ENCODE results near the gene OPA1. TPM values are rescaled to one million over a fixed set of nuclear protein-coding genes. Genes with fewer than 3 reads are reported as not detected.

Gene OPA1
- total RNA-seq, 2 experiments from 2014 or later = 43.2 to 57.3 TPM

DNA sequence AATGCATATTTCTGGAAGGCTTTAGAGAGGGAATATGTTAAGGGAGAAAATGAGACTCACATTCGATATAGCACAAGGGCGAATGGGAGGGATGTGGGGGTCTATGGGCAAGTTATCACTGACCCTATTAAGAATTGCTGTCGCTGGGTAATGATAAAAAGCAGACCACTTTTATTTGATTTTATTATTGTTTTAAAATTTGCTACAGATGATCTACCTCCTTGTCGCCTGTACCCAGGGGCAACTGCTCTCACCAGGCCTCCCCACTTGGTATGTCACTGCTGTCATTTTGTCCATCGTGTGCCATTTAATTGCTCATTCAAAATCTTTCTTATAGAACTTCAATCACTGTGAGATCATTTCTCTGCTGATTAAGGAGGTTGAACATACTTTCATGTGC, 153.8 kb downstream of the OPA1 start:
- ChIA-PET CTCF (ENCODE audit: unreplicated experiment) (no interaction called here), POLR2A (no interaction called here)
- no peak overlapping the region for H3K4me3 ChIP-seq (ENCODE audit: low read depth, low read length, poor library complexity, severe bottlenecking)
- no TSS peak for BruUV-seq (replicated peaks)
- H3K27ac ChIP-seq (ENCODE audit: low read depth, low read length, poor library complexity, severe bottlenecking) = no peak overlapping the region
- H3K9me2 ChIP-seq (ENCODE audit: insufficient read depth, low read length) = no peaks in the 10 kb centered on the region
- no peak for DNase-seq (ENCODE audit: low spot score)
- no peak for TF ChIP-seq EZH2phosphoT487 (IDR thresholded peaks at IDR 0.05; ENCODE audit: borderline replicate concordance, low read depth, low read length)
- TF ChIP-seq, protein P1, sequence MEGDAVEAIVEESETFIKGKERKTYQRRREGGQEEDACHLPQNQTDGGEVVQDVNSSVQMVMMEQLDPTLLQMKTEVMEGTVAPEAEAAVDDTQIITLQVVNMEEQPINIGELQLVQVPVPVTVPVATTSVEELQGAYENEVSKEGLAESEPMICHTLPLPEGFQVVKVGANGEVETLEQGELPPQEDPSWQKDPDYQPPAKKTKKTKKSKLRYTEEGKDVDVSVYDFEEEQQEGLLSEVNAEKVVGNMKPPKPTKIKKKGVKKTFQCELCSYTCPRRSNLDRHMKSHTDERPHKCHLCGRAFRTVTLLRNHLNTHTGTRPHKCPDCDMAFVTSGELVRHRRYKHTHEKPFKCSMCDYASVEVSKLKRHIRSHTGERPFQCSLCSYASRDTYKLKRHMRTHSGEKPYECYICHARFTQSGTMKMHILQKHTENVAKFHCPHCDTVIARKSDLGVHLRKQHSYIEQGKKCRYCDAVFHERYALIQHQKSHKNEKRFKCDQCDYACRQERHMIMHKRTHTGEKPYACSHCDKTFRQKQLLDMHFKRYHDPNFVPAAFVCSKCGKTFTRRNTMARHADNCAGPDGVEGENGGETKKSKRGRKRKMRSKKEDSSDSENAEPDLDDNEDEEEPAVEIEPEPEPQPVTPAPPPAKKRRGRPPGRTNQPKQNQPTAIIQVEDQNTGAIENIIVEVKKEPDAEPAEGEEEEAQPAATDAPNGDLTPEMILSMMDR (conservative IDR thresholded peaks at IDR 0.05; ENCODE audit: low read length) = no peak
- no peaks in the 10 kb centered on the region for H3K36me3 ChIP-seq (ENCODE audit: insufficient read depth, low read length)
- no peak overlapping the region for H3K4me2 ChIP-seq (ENCODE audit: low read length)
- H4K20me1 ChIP-seq (ENCODE audit: insufficient read depth, low read length) = no peaks in the 10 kb centered on the region
- no peaks in the 10 kb centered on the region for H3K9me3 ChIP-seq (ENCODE audit: low read length)
- intact Hi-C loops (cut with micrococcal nuclease; ENCODE audit: unreplicated experiment) = no loop called here
- H3K79me2 ChIP-seq (ENCODE audit: insufficient read depth, low read depth, low read length) = no peaks in the 10 kb centered on the region
- H2AFZ ChIP-seq (ENCODE audit: low read length) = no peak overlapping the region
- peaks cover 33% of the 10 kb centered on the region for H3K4me1 ChIP-seq (ENCODE audit: insufficient read depth, low read length, poor library complexity, severe bottlenecking)

Small RNA genes lying within 50 kb of the gene (small RNA-seq; reads per million reads assigned to genes)
- gene RF00019 (not detected), gene RN7SL447P (not detected)

Other genes with a start within 250 kb of the OPA1 start
- gene ATP13A5, start 214.5 kb upstream of the OPA1 start, total RNA-seq (2014; rRNA removed; shearing (Covaris generic)) = not detected in 2 replicates
- not detected in 2 replicates for gene ATP13A5, start 214.5 kb upstream of the OPA1 start, total RNA-seq (2022)
- gene ATP13A4, start 38.3 kb upstream of the OPA1 start, total RNA-seq (2014; rRNA removed; shearing (Covaris generic)) = 0.44 and 0.51 TPM in 2 replicates
- gene ATP13A4, start 38.3 kb upstream of the OPA1 start, total RNA-seq (2022) = 0.70 and 2.5 TPM in 2 replicates